GM12865 (cell line): ENCODE measurements around the gene NCOA3.
A peak's percentile ranks its signal among the peaks of the same experiment; 100 is the strongest.

Source experiments
- DNase-seq: peaks from one replicate; pipeline ENCODE4 v3.0.0; 2010; ENCODE audit warnings: low read depth
- H3K4me3 ChIP-seq: 2 replicates; pipeline ENCODE4 v1.5.1; 2011; ENCODE audit warnings: mild to moderate bottlenecking, low read depth, low read length, control low read depth
- TF ChIP-seq, protein P1 (sequence below): IDR thresholded peaks from 2 replicates; pipeline ENCODE4 v1.5.1; 2011; ENCODE audit warnings: low read length, control low read depth, low read depth, inconsistent platforms; ENCODE audit not compliant: insufficient read depth; ENCODE audit errors: missing control alignments

Gene NCOA3

DNA sequence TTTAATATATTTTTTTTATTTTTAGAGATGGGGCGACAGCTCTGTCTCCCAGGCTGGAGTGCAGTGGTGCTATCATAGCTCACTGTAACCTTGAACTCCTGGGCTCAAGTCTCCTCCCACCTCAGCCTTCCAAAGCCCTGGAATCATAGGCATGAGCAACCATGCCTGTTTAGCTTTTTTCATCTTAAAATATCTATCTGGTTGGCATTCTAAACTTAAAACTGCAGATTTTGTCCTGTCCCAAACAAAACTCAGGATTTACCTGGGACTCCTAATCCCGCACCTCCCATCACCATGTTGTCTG lies 158.9 kb downstream of the NCOA3 start:
- no peak for DNase-seq
- TF ChIP-seq, protein P1, sequence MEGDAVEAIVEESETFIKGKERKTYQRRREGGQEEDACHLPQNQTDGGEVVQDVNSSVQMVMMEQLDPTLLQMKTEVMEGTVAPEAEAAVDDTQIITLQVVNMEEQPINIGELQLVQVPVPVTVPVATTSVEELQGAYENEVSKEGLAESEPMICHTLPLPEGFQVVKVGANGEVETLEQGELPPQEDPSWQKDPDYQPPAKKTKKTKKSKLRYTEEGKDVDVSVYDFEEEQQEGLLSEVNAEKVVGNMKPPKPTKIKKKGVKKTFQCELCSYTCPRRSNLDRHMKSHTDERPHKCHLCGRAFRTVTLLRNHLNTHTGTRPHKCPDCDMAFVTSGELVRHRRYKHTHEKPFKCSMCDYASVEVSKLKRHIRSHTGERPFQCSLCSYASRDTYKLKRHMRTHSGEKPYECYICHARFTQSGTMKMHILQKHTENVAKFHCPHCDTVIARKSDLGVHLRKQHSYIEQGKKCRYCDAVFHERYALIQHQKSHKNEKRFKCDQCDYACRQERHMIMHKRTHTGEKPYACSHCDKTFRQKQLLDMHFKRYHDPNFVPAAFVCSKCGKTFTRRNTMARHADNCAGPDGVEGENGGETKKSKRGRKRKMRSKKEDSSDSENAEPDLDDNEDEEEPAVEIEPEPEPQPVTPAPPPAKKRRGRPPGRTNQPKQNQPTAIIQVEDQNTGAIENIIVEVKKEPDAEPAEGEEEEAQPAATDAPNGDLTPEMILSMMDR: no peak
- no peak overlapping the region for H3K4me3 ChIP-seq

DNA sequence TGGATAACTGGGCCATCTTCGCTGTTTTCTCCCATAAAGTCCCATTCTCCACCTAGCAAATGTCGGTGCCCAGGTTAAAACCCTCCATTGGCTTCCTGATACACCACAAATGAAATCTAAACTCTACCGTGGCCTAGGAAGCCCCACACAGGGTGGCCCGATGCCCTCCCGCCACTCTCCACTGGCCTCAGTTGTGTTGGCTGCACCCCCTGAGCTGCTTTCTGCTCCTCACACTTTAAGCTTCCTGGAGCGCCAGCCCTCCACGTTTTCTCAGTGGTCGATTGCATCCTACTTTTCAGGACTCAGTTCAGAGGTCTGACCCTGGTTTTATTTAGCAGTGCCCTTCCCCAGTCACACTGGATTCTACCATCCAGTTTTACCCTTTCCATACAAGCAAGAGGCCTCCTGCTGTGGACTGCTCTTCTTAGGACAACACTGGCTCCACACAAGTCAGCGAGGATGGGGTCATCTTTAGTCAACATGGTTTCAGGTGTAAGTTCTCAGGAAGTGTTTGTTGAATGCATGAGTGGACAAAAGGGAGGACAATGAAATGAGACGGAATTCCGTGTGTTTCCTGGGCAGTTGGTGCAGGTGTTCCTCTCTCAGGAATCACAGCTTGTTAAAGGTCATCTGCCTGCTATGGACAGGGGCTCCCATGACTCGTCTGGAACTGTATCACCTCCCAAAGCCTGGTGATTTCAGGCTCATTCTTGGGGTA lies 159.5 kb downstream of the NCOA3 start:
- TF ChIP-seq, protein P1: no peak
- no peak overlapping the region for H3K4me3 ChIP-seq
- DNase-seq: no peak

DNA sequence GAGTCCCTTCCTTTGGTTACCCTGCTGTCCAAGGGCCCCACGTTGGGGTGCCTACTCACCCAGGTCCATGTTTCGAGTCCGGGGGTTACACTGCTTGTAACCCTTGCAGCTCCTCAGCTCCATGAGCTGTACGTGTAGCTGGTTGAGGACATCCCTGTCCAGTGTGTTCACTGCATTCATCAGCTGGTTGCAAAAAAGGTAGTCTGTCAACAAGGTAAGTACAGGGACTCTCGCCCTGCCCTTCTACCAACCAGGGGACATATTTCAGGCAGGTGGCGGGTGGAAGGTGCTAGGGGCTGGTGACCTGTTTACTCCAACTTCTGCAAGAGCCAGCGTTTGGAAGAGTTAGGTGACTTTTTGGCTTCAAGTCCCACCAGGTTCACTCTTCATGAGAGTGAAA lies 160.0 kb downstream of the NCOA3 start:
- TF ChIP-seq, protein P1: no peak
- H3K4me3 ChIP-seq: no peak overlapping the region
- no peak for DNase-seq

DNA sequence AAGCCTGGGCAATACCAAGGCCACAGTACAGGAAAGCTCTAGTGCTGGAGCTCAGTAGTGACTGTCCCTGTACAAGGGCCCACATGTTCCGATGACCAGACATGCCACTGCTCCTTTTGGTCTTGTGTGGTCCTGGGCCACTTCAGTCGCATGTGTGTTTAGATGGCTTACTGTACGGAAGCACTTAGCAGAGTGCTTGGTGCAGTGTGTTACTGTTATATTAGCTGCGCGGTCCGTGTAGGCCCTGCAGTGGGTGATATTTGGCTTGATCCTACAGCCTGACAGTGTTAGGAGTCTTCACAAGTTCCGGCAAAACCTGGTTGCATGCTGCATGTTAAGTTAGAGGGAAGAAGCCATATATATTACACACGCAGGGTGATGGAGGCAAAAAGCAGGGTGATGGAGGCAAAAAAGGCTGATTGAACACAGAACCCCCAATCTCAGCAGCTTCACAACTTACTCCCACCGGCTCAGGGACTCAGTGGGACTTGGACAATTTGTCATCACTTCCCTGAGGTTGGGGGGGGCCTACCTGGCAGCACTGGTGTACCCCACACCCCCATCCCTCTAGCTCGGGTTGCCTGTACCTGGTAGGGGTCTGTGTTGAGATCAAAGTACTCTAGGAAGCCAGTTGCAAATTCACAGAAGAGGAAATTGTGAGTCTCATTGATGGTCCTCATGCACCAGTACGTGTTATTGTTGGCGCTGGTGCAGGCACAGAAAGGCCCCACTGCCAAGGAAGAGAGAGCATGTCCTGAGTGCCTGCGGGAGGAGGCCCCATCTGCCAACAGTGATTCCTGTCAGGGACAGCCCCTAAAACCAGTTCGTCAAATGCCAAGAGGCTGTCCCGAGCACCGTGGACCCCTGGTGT lies 161.0 kb downstream of the NCOA3 start:
- DNase-seq: no peak
- TF ChIP-seq, protein P1: no peak

DNA sequence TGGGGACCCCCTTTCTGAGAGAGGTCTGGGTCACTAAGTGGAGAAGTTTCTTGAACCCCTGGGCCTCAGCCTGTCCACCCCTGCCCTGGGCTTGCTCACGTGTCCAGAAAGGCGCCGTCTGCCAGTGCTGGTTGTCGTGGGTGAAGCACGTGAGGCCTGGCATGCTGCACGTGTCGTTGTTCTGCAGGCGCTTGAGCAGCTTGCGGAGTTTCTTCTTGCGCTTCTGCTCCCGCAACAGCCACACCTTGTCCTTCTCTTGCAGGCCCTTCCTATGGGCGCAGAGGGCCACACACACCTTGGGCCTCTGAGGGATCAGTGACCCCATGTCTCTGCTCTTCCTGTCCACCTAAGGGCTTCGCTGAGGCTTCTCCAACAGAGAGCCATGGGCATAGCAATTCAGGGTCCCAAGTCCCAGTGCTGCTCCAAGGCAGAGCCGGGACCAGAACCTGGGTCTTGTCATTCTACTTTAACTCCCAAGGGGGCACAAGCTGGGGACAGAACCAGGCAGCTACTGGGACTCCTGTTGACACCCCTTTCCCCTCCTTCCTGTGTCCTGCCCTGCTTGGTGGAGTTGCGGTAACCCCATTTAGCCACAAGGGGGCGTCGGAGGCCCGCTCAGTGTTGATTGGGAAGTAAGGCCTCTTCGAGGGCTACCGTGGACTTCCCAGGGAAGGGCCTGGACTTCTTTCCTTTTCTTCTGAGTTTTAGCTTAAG lies 161.8 kb downstream of the NCOA3 start:
- no peak overlapping the region for H3K4me3 ChIP-seq
- TF ChIP-seq, protein P1: peak; percentile 97
- peak; percentile 78 for DNase-seq

More for the DNA sequence above, 161.0 kb downstream of the NCOA3 start:
- no peak overlapping the region for H3K4me3 ChIP-seq

DNA sequence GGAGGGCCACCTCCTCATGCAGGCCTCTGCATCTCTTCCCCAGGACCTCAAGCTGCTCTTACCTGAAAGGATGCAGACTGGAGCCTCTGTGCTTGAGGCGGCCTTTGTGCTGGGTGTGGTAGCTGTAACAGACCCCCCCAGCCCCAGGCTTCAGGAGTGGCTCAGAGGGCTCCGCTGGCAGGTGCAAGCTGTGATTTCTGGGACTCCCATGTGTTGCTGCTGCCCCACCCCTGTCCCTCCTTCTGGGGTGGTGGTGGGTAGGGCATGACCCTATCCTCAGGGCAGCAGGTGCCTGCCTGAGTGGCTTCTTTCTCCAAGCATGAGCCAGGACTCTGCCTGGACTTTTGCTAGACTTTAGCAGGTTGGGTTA lies 162.4 kb downstream of the NCOA3 start:
- no peak for DNase-seq
- TF ChIP-seq, protein P1: no peak
- H3K4me3 ChIP-seq: no peak overlapping the region
